C4-2B (cell line): ENCODE data around the gene CCDC148.

ENCODE experiments used
- CTCF ChIP-seq: fragments of 450-650 bp; conservative IDR thresholded peaks from 2 replicates; pipeline ENCODE4 v1.5.1; 2017; ENCODE audit warnings: mild to moderate bottlenecking
- ZFX ChIP-seq: fragments of 450-650 bp; IDR thresholded peaks from 2 replicates; pipeline ENCODE4 v1.6.1; 2017

GRCh38 chr2:158172719-158173118, 283.8 kb downstream of the CCDC148 start:
- TF ChIP-seq CTCF = no peak
- TF ChIP-seq ZFX = no peak
